Adrenal gland (tissue), 5 donors: ENCODE data around the gene FAM200C.

ENCODE experiments used
- CTCF ChIP-seq, 6 experiments: fragments of 450-650 bp in 4 of 6; fragments of 200-600 bp in 2 of 6; sonication (generic) in 1 of 6; IDR thresholded peaks; 1 replicate in 5 of 6; 2 replicates in 1 of 6; pipeline versions ENCODE4 v1.5.1 to v1.8.0; 2016 to 2021; ENCODE audit warnings: antibody characterized with exemption in 6 of 6, mild to moderate bottlenecking in 2 of 6, moderate library complexity in 1 of 6
- POLR2A ChIP-seq, 2 donors: fragments of 450-650 bp; IDR thresholded peaks; one replicate each; pipeline ENCODE4 v1.6.1; 2017; ENCODE audit warnings: antibody characterized with exemption in 2 of 2, mild to moderate bottlenecking in 2 of 2, moderate library complexity in 1 of 2
- donor health status: DM: no; HTN: no; CAD: no.

GRCh38 chr5:160369990-160370712, 29.7 kb downstream of the FAM200C start, which contains the start of gene C1QTNF2:
- TF ChIP-seq CTCF (IDR thresholded peaks at IDR 0.05) (no peak), POLR2A (IDR thresholded peaks at IDR 0.05) (no peak)
